ENCODE measurements around the gene SATB1.

Gene SATB1

GRCh38 chr3:18378218-18378617 is 46.9 kb downstream of the SATB1 start:
- H3K4me3 Mint-ChIP-seq = no peak overlapping the region
- peaks cover 69% of the 10 kb centered on the region for H3K4me1 Mint-ChIP-seq
- H3K27me3 Mint-ChIP-seq = no peaks in the 10 kb centered on the region
- CTCF ChIA-PET = interaction anchor here (1.3 to 1.5 kb wide), 2 partner anchors 12 to 18 kb away, joined by 4 to 5 read pairs; no protein-coding TSS in a partner anchor
- peaks cover 71% of the 10 kb centered on the region for H3K36me3 Mint-ChIP-seq
- DNase-seq = no peak
- no peak overlapping the region for H3K27ac Mint-ChIP-seq
- H3K9me3 Mint-ChIP-seq = no peaks in the 10 kb centered on the region

GRCh38 chr3:18376682-18377081 is 48.5 kb downstream of the SATB1 start:
- H3K4me1 Mint-ChIP-seq = peaks cover 73% of the 10 kb centered on the region
- no peaks in the 10 kb centered on the region for H3K27me3 Mint-ChIP-seq
- H3K27ac Mint-ChIP-seq = no peak overlapping the region
- DNase-seq = no peak
- H3K4me3 Mint-ChIP-seq = no peak overlapping the region
- CTCF ChIA-PET = no interaction called here
- no peaks in the 10 kb centered on the region for H3K9me3 Mint-ChIP-seq
- H3K36me3 Mint-ChIP-seq = peaks cover 75% of the 10 kb centered on the region

DNA sequence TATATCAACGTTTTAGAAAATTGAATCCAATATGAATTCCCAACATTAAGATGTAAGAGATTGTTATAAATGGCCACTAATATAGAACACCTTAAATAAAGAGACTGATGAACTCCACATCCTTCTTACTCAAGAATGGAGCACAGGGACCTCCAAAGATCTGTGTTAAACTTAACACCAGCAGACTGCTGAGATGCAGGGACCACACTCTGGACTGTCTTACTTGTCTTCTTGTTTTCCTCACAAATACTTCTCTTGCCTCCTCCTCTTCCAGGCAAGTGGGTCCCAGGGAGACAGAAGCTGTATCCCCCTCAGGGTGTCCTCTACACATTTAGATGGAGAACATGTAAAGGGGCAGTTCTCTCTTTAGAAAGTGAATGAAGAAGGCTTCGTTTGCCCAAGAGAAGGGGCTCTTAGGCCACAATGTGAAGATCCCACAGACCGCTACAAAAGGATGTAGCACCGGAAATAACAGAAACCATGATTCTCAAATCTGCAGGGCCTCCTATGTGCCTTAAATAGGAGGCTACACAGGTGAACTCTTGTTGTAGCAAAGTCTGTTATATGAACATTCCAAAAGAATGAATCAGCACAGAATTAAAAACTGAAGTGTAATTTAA is 52.2 kb downstream of the SATB1 start:
- peak; percentile 50 for DNase-seq
- no peaks in the 10 kb centered on the region for H3K9me3 Mint-ChIP-seq
- peaks cover 74% of the 10 kb centered on the region for H3K36me3 Mint-ChIP-seq
- H3K4me1 Mint-ChIP-seq = peaks cover 79% of the 10 kb centered on the region
- no peaks in the 10 kb centered on the region for H3K27me3 Mint-ChIP-seq
- no peak overlapping the region for H3K4me3 Mint-ChIP-seq
- H3K27ac Mint-ChIP-seq = peak overlapping the region; percentile 91
- CTCF ChIA-PET = interaction anchor here (1.4 to 1.9 kb wide), 2 partner anchors 13 to 385 kb away, joined by 4 to 5 read pairs; no protein-coding TSS in a partner anchor

GRCh38 chr3:18370672-18371071 is 54.5 kb downstream of the SATB1 start:
- CTCF ChIA-PET = no interaction called here
- H3K4me3 Mint-ChIP-seq = no peak overlapping the region
- peaks cover 76% of the 10 kb centered on the region for H3K4me1 Mint-ChIP-seq
- no peak overlapping the region for H3K27ac Mint-ChIP-seq
- no peak for DNase-seq
- no peaks in the 10 kb centered on the region for H3K27me3 Mint-ChIP-seq
- no peaks in the 10 kb centered on the region for H3K9me3 Mint-ChIP-seq
- peaks cover 75% of the 10 kb centered on the region for H3K36me3 Mint-ChIP-seq

DNA sequence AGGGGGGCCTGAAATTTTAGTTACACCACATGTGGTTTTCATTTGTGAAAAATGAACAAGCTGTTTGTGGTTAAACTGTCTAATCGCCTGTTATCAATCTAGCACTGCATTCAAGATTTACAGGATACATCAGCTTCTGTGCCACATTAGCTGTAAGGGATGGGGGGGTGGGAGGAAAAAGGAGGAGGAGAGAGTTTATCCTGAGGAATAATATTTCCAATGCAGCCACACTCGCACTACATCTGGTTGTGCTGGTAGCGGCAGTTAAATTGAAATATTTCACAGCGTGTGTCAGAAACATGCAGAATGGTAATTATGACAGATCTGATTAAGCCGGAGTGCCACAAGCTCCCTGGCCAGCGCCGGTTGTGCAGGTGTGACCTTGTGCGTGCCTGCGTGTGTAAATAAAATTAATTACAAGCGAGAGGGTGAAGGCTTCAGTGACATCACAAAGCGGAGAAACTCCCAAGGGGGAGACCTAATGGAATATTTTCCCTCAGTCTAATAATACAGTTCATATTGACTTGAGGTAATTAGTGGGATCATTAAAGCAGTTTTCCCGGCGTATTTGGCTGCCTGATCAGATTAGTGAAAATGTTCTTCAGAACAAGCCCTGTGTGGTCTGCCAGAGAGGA is 55.5 kb downstream of the SATB1 start:
- CTCF ChIA-PET = no interaction called here
- no peak overlapping the region for H3K27ac Mint-ChIP-seq
- no peaks in the 10 kb centered on the region for H3K27me3 Mint-ChIP-seq
- DNase-seq = no peak
- peaks cover 73% of the 10 kb centered on the region for H3K36me3 Mint-ChIP-seq
- no peak overlapping the region for H3K4me3 Mint-ChIP-seq
- H3K4me1 Mint-ChIP-seq = peaks cover 66% of the 10 kb centered on the region
- no peaks in the 10 kb centered on the region for H3K9me3 Mint-ChIP-seq

- Mint-ChIP-seq H3K4me1 (peaks cover 33% of the 10 kb centered on the region), H3K27ac (no peak overlapping the region), H3K27me3 (no peaks in the 10 kb centered on the region), H3K4me3 (no peak overlapping the region), H3K9me3 (no peaks in the 10 kb centered on the region), H3K36me3 (peaks cover 67% of the 10 kb centered on the region)
- CTCF ChIA-PET = interaction anchor here (0.6 kb wide), 1 partner anchor 23 kb away, joined by 3 read pairs; no protein-coding TSS in a partner anchor
- no peak for DNase-seq
Measured at GRCh38 chr3:18366258-18366657, 58.9 kb downstream of the SATB1 start.

- Mint-ChIP-seq H3K9me3 (no peaks in the 10 kb centered on the region), H3K36me3 (peaks cover 67% of the 10 kb centered on the region), H3K4me1 (peaks cover 14% of the 10 kb centered on the region), H3K27me3 (no peaks in the 10 kb centered on the region), H3K4me3 (no peak overlapping the region), H3K27ac (peak overlapping the region; percentile 38)
- no peak for DNase-seq
- CTCF ChIA-PET = no interaction called here
Measured at GRCh38 chr3:18363338-18363737, 61.8 kb downstream of the SATB1 start.

- Mint-ChIP-seq H3K4me3 (no peak overlapping the region), H3K27me3 (no peaks in the 10 kb centered on the region), H3K36me3 (peaks cover 56% of the 10 kb centered on the region), H3K27ac (no peak overlapping the region), H3K4me1 (no peaks in the 10 kb centered on the region), H3K9me3 (no peaks in the 10 kb centered on the region)
- DNase-seq = no peak
- CTCF ChIA-PET = no interaction called here
Measured at GRCh38 chr3:18357747-18358146, 67.4 kb downstream of the SATB1 start.

GRCh38 chr3:18355832-18356231 is 69.3 kb downstream of the SATB1 start:
- no peak for DNase-seq
- Mint-ChIP-seq H3K9me3 (no peaks in the 10 kb centered on the region), H3K27ac (peak overlapping the region; percentile 65), H3K4me1 (peaks cover 3% of the 10 kb centered on the region), H3K4me3 (no peak overlapping the region), H3K36me3 (peaks cover 64% of the 10 kb centered on the region), H3K27me3 (no peaks in the 10 kb centered on the region)
- CTCF ChIA-PET = no interaction called here

DNA sequence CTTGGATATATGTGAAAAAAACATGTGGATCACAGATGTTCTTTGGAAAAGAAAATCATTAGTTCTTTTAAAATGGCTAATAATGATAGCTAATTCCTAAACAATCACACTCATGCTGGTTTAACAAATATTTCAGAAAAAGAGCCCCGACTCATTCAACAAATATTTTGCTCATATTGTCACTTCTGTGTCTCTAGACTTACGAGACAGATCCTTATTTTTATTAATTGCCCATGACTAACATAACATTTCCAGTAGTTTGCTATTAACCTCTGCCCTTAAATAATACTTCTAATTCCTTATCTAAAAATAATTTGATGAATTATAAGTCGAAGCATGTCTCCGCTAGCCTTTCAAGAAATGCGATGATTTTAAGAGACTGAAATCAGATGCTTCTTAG is 70.4 kb downstream of the SATB1 start:
- Mint-ChIP-seq H3K4me3 (no peak overlapping the region), H3K4me1 (peaks cover 3% of the 10 kb centered on the region), H3K36me3 (peaks cover 54% of the 10 kb centered on the region), H3K27me3 (no peaks in the 10 kb centered on the region), H3K9me3 (no peaks in the 10 kb centered on the region), H3K27ac (no peak overlapping the region)
- no peak for DNase-seq
- CTCF ChIA-PET = interaction anchor here (1.1 kb wide), 1 partner anchor 11 kb away, joined by 3 read pairs; no protein-coding TSS in a partner anchor

- Mint-ChIP-seq H3K4me1 (peaks cover 3% of the 10 kb centered on the region), H3K4me3 (no peak overlapping the region), H3K36me3 (peaks cover 60% of the 10 kb centered on the region), H3K9me3 (no peaks in the 10 kb centered on the region), H3K27me3 (no peaks in the 10 kb centered on the region), H3K27ac (peak overlapping the region; percentile 13)
- no peak for DNase-seq
- CTCF ChIA-PET = interaction anchor here (1.1 to 1.7 kb wide), 2 partner anchors 36 to 37 kb away, joined by 3 to 4 read pairs; no protein-coding TSS in a partner anchor
Measured at GRCh38 chr3:18351823-18352744, 73.1 kb downstream of the SATB1 start.

GRCh38 chr3:18351069-18351628 is 74.0 kb downstream of the SATB1 start:
- Mint-ChIP-seq H3K36me3 (peaks cover 60% of the 10 kb centered on the region), H3K9me3 (no peaks in the 10 kb centered on the region)

GRCh38 chr3:18349197-18349798 is 75.8 kb downstream of the SATB1 start:
- Mint-ChIP-seq H3K27me3 (no peaks in the 10 kb centered on the region), H3K4me3 (no peak overlapping the region), H3K4me1 (peaks cover 8% of the 10 kb centered on the region), H3K9me3 (no peaks in the 10 kb centered on the region), H3K36me3 (peaks cover 53% of the 10 kb centered on the region), H3K27ac (peak overlapping the region; percentile 70)
- CTCF ChIA-PET = interaction anchor here (0.6 kb wide), 1 partner anchor 357 kb away, joined by 3 read pairs; no protein-coding TSS in a partner anchor
- no peak for DNase-seq

More at GRCh38 chr3:18351069-18351628, 74.0 kb downstream of the SATB1 start:
- DNase-seq = no peak
- Mint-ChIP-seq H3K4me1 (peaks cover 3% of the 10 kb centered on the region), H3K27me3 (no peaks in the 10 kb centered on the region), H3K27ac (peak overlapping the region; percentile 21), H3K4me3 (no peak overlapping the region)
- CTCF ChIA-PET = interaction anchor here (1.1 to 1.7 kb wide), 2 partner anchors 36 to 38 kb away, joined by 3 to 4 read pairs; no protein-coding TSS in a partner anchor

Data from activated naive CD4-positive, alpha-beta T cell treated with anti-CD3 and anti-CD28 coated beads, Interleukin-2, amount 10 ng/mL, durations not matched to agents 7 days and 5 days (primary cell).